Fibroblast of villous mesenchyme (primary cell): ENCODE measurements around the gene NDUFS2. TPM values are rescaled to one million over a fixed set of nuclear protein-coding genes. Genes with fewer than 3 reads are reported as not detected.
"Not testable (repeated sequence)": the region's sequence is repeated elsewhere in the genome, so short reads cannot be mapped to it uniquely, and the experiment has no call there.

Source experiments
- DNase-seq: peaks from one replicate; pipeline ENCODE4 v3.0.0-alpha.2; 2010; ENCODE audit warnings: low read depth
- H3K4me3 ChIP-seq: 2 replicates; pipeline ENCODE4 v1.5.1; 2011; ENCODE audit warnings: low read depth, mild to moderate bottlenecking, low read length
- CTCF ChIP-seq: IDR thresholded peaks from 2 replicates; pipeline ENCODE4 v1.5.1; 2012; ENCODE audit warnings: low read depth, mild to moderate bottlenecking, low read length; ENCODE audit not compliant: insufficient read depth
- total RNA-seq: library from RNA; depleted of rRNA; stranded (reverse); fragments of >200 nt; gene quantifications from 2 replicates; pipeline ENCODE4 v1.2.3, GENCODE V29; 2012

The NDUFS2 gene
- total RNA-seq, 1 donor, result 105 TPM

- DNase-seq, result no peak
- TF ChIP-seq CTCF, result no peak
- H3K4me3 ChIP-seq, result no peak overlapping the region
Measured at GRCh38 chr1:161220002-161220401, 17.8 kb downstream of the NDUFS2 start.

GRCh38 chr1:161222175-161223019 is 20.2 kb downstream of the NDUFS2 start:
- no peak overlapping the region for H3K4me3 ChIP-seq
- no peak for TF ChIP-seq CTCF
- DNase-seq, result no peak

- no peak overlapping the region for H3K4me3 ChIP-seq
- no peak for DNase-seq
- no peak for TF ChIP-seq CTCF
Measured at GRCh38 chr1:161223805-161224694, 21.9 kb downstream of the NDUFS2 start.

- DNase-seq, H3K4me3 ChIP-seq: not testable (repeated sequence)
Measured at GRCh38 chr1:161224695-161225087, 22.5 kb downstream of the NDUFS2 start.

GRCh38 chr1:161225178-161225533 is 23.0 kb downstream of the NDUFS2 start:
- peak overlapping the region; percentile 9 for H3K4me3 ChIP-seq
- no peak for DNase-seq
- no peak for TF ChIP-seq CTCF

GRCh38 chr1:161225534-161226319 is 23.6 kb downstream of the NDUFS2 start, which contains the start of gene TOMM40L:
TOMM40L (plus strand) TSS chr1:161226060; CDS start chr1:161226490, 430 bp downstream.
- peak; percentile 76 for TF ChIP-seq CTCF
- peak within 1 kb of the TSS; percentile 73 for H3K4me3 ChIP-seq
- peak; percentile 100 for DNase-seq
